Measurements from ENCODE around the gene RFLNA.

GRCh38 chr12:124251186-124251585 lies 43.7 kb upstream of the RFLNA start:
- no peak for TF ChIP-seq POLR2A (IDR thresholded peaks at IDR 0.05; ENCODE audit: extremely low read depth, insufficient read length)
- no peak for TF ChIP-seq MYC (IDR thresholded peaks at IDR 0.05; ENCODE audit: low read depth, low read length)
- TF ChIP-seq, protein P1, sequence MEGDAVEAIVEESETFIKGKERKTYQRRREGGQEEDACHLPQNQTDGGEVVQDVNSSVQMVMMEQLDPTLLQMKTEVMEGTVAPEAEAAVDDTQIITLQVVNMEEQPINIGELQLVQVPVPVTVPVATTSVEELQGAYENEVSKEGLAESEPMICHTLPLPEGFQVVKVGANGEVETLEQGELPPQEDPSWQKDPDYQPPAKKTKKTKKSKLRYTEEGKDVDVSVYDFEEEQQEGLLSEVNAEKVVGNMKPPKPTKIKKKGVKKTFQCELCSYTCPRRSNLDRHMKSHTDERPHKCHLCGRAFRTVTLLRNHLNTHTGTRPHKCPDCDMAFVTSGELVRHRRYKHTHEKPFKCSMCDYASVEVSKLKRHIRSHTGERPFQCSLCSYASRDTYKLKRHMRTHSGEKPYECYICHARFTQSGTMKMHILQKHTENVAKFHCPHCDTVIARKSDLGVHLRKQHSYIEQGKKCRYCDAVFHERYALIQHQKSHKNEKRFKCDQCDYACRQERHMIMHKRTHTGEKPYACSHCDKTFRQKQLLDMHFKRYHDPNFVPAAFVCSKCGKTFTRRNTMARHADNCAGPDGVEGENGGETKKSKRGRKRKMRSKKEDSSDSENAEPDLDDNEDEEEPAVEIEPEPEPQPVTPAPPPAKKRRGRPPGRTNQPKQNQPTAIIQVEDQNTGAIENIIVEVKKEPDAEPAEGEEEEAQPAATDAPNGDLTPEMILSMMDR (IDR thresholded peaks at IDR 0.05; ENCODE audit: low read depth, low read length) = no peak
- TF ChIP-seq, protein P2, sequence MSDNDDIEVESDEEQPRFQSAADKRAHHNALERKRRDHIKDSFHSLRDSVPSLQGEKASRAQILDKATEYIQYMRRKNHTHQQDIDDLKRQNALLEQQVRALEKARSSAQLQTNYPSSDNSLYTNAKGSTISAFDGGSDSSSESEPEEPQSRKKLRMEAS (IDR thresholded peaks at IDR 0.05; ENCODE audit: low read depth, low read length) = no peak

Measured in NB4 (cell line).